A549 (cell line): ENCODE data around the gene RNF220. TPM values are rescaled to one million over a fixed set of nuclear protein-coding genes. Genes with fewer than 3 reads are reported as not detected.

Experiments
- ATAC-seq, 2 experiments: fragments of 200-7000 bp in 1 of 2; fragments of >200 bp in 1 of 2; cut with Nextera tagmentation in 1 of 2; cut with Tn5 transposase in 1 of 2; 3 replicates each; pipeline versions ENCODE4 v1.8.0 to v1.9.1; 2018 to 2020; ENCODE audit warnings: mild to moderate bottlenecking in 1 of 2, moderate library complexity in 1 of 2
- CTCF ChIA-PET: fragments of 300-600 bp; sonication (Branson Sonifier 250); formaldehyde crosslinking; extraction: SDS; loops from one replicate; lab custom pipeline; 2021; ENCODE audit warnings: antibody characterized with exemption, inconsistent platforms; lab: Yijun Ruan, JAX
- POLR2A ChIA-PET: fragments of 350-600 bp; formaldehyde crosslinking; extraction: SDS; loops from one replicate; lab custom pipeline; 2021; ENCODE audit warnings: antibody characterized with exemption, inconsistent platforms; lab: Yijun Ruan, JAX
- DNase-seq, 2 experiments: peaks; one replicate each; pipeline versions ENCODE4 v3.0.0 to v3.0.0-alpha.2; 2011 to 2016; ENCODE audit warnings: low read depth in 1 of 2, low spot score in 1 of 2
- FAIRE-seq: peaks from 2 replicates; lab custom pipeline; 2011; peaks lifted over from hg19 to GRCh38; lab: Jason Lieb, UNC
- H3K27ac ChIP-seq, 2 experiments: fragments of >200 bp; sonication (Bioruptor Twin); formaldehyde crosslinking; 3 replicates each; pipeline ENCODE4 v1.5.1; 2016 to 2017
- H3K4me1 ChIP-seq: fragments of >200 bp; sonication (Bioruptor Twin); formaldehyde crosslinking; 3 replicates; pipeline ENCODE4 v1.6.1; 2016
- H3K4me2 ChIP-seq: fragments of >200 bp; sonication (Bioruptor Twin); formaldehyde crosslinking; 3 replicates; pipeline ENCODE4 v1.6.1; 2016
- H3K4me3 ChIP-seq: fragments of >200 bp; sonication (Bioruptor Twin); formaldehyde crosslinking; 3 replicates; pipeline ENCODE4 v1.5.1; 2016
- H3K9me3 ChIP-seq: fragments of >200 bp; sonication (Bioruptor Twin); formaldehyde crosslinking; 3 replicates; pipeline ENCODE4 v1.6.1; 2016
- EHF ChIP-seq: fragments of 250-450 bp; sonication (Bioruptor Pico); IDR thresholded peaks from 2 replicates; pipeline ENCODE4 v1.5.0; 2020; ENCODE audit warnings: mild to moderate bottlenecking
- EHMT2 ChIP-seq: fragments of 200-600 bp; sonication (generic); IDR thresholded peaks from 2 replicates; pipeline ENCODE4 v1.6.1; 2016; ENCODE audit warnings: antibody characterized with exemption, low read depth, mild to moderate bottlenecking, moderate library complexity
- HDAC2 ChIP-seq: fragments of 200-600 bp; sonication (generic); IDR thresholded peaks from 2 replicates; pipeline ENCODE4 v1.6.1; 2016
- HOXB13 ChIP-seq: fragments of 250-450 bp; sonication (Bioruptor Pico); IDR thresholded peaks from 2 replicates; pipeline ENCODE4 v1.5.0; 2020; ENCODE audit warnings: low read depth, mild to moderate bottlenecking, moderate library complexity
- MAFK ChIP-seq: fragments of 450-650 bp; IDR thresholded peaks from 2 replicates; pipeline ENCODE4 v1.6.1; 2014; ENCODE audit not compliant: partially characterized antibody
- RARB ChIP-seq: fragments of 250-450 bp; sonication (Bioruptor Pico); IDR thresholded peaks from 2 replicates; pipeline ENCODE4 v1.8.0; 2021; ENCODE audit warnings: mild to moderate bottlenecking, moderate library complexity
- SMC3 ChIP-seq: fragments of >200 bp; sonication (Bioruptor Twin); formaldehyde crosslinking; IDR thresholded peaks from 3 replicates; pipeline ENCODE4 v1.6.1; 2018; ENCODE audit warnings: inconsistent platforms
- SREBF2 ChIP-seq: fragments of 450-650 bp; IDR thresholded peaks from 2 replicates; pipeline ENCODE4 v1.6.1; 2014; ENCODE audit warnings: mild to moderate bottlenecking, moderate library complexity
- WGBS: methylation state at CpG from one replicate; pipeline ENCODE4 v1.1.6; 2017; ENCODE audit errors: missing lambda C conversion rate; 5-methylcytosine and 5-hydroxymethylcytosine counted together
- polyA plus RNA-seq, 4 experiments: library from polyadenylated mRNA; depleted of rRNA in 3 of 4; stranded (reverse); fragments of >200 nt; fragmentation: RNase III in 1 of 4; extraction: RNeasy Plus Mini Kit Qiagen cat#74134 plus additional on column Dnase treatment in 1 of 4; gene quantifications; 2 replicates in 3 of 4; 3 replicates in 1 of 4; pipeline ENCODE4 v1.2.3, GENCODE V29; 2011 to 2017
- TF ChIP-seq, protein P1 (sequence below): fragments of 450-650 bp; IDR thresholded peaks from 2 replicates; pipeline ENCODE4 v1.6.1; 2014; ENCODE audit warnings: antibody characterized with exemption
- TF ChIP-seq, protein P2 (sequence below): fragments of 200-600 bp; sonication (generic); IDR thresholded peaks from 2 replicates; pipeline ENCODE4 v1.6.1; 2016; ENCODE audit warnings: antibody characterized with exemption, mild to moderate bottlenecking, moderate library complexity
- TF ChIP-seq, protein P3 (sequence below): fragments of 250-450 bp; sonication (Bioruptor Pico); IDR thresholded peaks from 2 replicates; pipeline ENCODE4 v1.5.0; 2021; ENCODE audit warnings: mild to moderate bottlenecking, moderate library complexity, borderline replicate concordance

Gene RNF220
- polyA plus RNA-seq, 2 of the 4 experiments (the other 2 are of a cell fraction): 53.4 to 54.5 TPM

DNA sequence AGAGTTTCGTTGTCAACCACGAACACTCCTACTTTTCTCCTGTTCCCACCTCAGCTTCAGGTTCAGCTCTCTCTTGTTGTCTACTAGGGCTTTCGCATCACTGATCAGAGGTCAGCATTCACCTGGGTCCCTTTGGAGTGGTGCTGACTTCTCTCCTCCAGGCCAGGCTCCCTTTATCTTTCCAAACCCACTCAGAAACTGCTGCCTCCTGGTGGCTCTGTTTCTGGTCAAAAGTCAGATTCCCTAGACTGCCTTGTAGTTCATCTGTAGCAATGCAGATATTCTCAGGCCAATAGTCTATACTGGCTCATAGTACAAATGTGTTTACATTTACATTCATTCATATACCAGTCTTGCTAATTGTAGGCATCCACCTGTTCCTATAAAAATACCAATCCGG lies 43.6 kb upstream of the RNF220 start:
- H3K4me1 ChIP-seq: 0 out of 3 replicates have a peak, but pooled peaks cover 3% of the 10 kb centered on the region
- no peaks in the 10 kb centered on the region for H3K9me3 ChIP-seq
- no peak overlapping the region for H3K4me3 ChIP-seq
- CTCF ChIA-PET: interaction anchor here (0.6 to 2.3 kb wide), 6 partner anchors 17 to 291 kb away, joined by 3 to 5 read pairs (median 4); no protein-coding TSS in a partner anchor
- POLR2A ChIA-PET: no interaction called here
- 57% methylated on average over 4 of the region's 4 CpGs for WGBS
- ATAC-seq (peak; percentile 64 to 67; a peak in 4 of 6 replicates), DNase-seq (peak in 1 of 2 experiments; percentile 10), FAIRE-seq (no peak)
- H3K4me2 ChIP-seq: no peak overlapping the region
- TF ChIP-seq RARB (CRISPR knock-in tag): no peak
- 0 out of 3 replicates have a peak, but pooled peaks have one; percentile 18 for TF ChIP-seq SMC3
- no peak for TF ChIP-seq HOXB13 (CRISPR knock-in tag)
- no peak overlapping the region for H3K27ac ChIP-seq

DNA sequence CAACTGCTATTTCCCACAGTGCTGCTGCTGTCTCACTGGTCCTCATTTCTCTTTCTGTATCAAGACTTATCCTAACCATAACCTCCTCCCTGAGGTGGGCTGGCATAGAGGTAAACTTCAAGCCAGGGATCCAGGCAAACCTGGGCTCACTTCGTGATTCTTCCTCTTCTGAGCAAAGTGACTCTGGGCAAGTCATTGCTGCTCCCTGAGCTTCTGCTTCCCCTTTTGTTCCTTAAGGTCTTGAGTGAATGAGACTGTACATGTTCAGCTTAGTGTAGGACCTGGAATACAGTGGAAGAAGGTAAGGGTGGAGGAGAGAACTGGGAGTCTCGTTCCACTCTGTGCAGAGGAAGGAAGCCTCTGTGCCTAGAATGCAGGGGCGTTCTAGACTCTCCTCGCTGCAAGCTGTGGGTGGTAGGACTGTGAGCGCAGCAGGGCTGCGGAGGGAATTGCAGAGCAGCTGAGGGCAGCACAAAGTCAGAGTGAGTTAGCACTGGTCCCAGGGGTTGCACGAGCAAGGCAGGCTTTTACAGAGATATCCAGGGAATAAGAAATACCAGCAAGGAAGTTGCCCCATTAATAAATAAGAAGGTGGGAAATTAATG lies 38.6 kb upstream of the RNF220 start:
- TF ChIP-seq, protein P1, sequence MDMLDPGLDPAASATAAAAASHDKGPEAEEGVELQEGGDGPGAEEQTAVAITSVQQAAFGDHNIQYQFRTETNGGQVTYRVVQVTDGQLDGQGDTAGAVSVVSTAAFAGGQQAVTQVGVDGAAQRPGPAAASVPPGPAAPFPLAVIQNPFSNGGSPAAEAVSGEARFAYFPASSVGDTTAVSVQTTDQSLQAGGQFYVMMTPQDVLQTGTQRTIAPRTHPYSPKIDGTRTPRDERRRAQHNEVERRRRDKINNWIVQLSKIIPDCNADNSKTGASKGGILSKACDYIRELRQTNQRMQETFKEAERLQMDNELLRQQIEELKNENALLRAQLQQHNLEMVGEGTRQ: no peak
- H3K9me3 ChIP-seq: no peaks in the 10 kb centered on the region
- H3K4me2 ChIP-seq: no peak overlapping the region
- H3K4me3 ChIP-seq: no peak overlapping the region
- ATAC-seq (no peak), DNase-seq (no peak), FAIRE-seq (no peak)
- 64% methylated on average over 7 of the region's 7 CpGs for WGBS
- ChIA-PET POLR2A (no interaction called here), CTCF (interaction anchor here (0.6 to 2.4 kb wide), 4 partner anchors 11 to 51 kb away, joined by 3 to 9 read pairs (median 3); no protein-coding TSS in a partner anchor)
- H3K4me1 ChIP-seq: no peaks in the 10 kb centered on the region
- H3K27ac ChIP-seq: no peak overlapping the region

DNA sequence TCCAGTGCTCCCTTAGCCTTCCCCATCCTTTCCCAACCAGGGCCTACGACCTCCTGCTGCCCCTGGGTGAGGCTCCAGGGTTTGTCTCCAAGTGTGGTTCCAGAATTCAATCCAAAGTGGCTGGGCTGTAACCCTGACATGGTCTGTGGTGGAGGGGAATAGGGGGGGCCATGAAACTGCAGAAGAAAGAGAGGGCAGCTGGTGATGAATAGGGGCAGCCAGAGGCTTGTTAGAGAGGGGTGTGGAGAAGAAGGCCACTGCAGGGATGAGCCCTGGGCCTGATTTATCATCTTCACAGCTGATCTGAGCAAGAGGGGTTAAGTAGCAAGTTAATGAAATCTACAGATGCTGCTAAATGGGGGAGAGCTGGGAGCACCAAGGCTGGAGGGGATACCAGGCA lies 37.1 kb upstream of the RNF220 start:
- Histone ChIP-seq H3K4me3 (no peak overlapping the region), H3K9me3 (no peaks in the 10 kb centered on the region), H3K4me1 (no peaks in the 10 kb centered on the region), H3K27ac (no peak overlapping the region), H3K4me2 (no peak overlapping the region)
- ATAC-seq: no peak
- ChIA-PET CTCF (interaction anchor here (1.4 to 2.4 kb wide), 2 partner anchors 9 to 150 kb away, joined by 3 to 9 read pairs; no protein-coding TSS in a partner anchor), POLR2A (no interaction called here)
- WGBS: 14% methylated on average over 1 of the region's 1 CpG
- no peak for FAIRE-seq
- TF ChIP-seq EHF: no peak
- TF ChIP-seq EHMT2: no peak
- TF ChIP-seq HDAC2: no peak
- TF ChIP-seq, protein P2, sequence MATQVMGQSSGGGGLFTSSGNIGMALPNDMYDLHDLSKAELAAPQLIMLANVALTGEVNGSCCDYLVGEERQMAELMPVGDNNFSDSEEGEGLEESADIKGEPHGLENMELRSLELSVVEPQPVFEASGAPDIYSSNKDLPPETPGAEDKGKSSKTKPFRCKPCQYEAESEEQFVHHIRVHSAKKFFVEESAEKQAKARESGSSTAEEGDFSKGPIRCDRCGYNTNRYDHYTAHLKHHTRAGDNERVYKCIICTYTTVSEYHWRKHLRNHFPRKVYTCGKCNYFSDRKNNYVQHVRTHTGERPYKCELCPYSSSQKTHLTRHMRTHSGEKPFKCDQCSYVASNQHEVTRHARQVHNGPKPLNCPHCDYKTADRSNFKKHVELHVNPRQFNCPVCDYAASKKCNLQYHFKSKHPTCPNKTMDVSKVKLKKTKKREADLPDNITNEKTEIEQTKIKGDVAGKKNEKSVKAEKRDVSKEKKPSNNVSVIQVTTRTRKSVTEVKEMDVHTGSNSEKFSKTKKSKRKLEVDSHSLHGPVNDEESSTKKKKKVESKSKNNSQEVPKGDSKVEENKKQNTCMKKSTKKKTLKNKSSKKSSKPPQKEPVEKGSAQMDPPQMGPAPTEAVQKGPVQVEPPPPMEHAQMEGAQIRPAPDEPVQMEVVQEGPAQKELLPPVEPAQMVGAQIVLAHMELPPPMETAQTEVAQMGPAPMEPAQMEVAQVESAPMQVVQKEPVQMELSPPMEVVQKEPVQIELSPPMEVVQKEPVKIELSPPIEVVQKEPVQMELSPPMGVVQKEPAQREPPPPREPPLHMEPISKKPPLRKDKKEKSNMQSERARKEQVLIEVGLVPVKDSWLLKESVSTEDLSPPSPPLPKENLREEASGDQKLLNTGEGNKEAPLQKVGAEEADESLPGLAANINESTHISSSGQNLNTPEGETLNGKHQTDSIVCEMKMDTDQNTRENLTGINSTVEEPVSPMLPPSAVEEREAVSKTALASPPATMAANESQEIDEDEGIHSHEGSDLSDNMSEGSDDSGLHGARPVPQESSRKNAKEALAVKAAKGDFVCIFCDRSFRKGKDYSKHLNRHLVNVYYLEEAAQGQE: no peak
- no peak for TF ChIP-seq MAFK
- TF ChIP-seq, protein P3, sequence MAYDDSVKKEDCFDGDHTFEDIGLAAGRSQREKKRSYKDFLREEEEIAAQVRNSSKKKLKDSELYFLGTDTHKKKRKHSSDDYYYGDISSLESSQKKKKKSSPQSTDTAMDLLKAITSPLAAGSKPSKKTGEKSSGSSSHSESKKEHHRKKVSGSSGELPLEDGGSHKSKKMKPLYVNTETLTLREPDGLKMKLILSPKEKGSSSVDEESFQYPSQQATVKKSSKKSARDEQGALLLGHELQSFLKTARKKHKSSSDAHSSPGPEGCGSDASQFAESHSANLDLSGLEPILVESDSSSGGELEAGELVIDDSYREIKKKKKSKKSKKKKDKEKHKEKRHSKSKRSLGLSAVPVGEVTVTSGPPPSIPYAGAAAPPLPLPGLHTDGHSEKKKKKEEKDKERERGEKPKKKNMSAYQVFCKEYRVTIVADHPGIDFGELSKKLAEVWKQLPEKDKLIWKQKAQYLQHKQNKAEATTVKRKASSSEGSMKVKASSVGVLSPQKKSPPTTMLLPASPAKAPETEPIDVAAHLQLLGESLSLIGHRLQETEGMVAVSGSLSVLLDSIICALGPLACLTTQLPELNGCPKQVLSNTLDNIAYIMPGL (CRISPR knock-in tag): no peak
- TF ChIP-seq SREBF2: no peak
- DNase-seq: no peak
